HEK293T (cell line): ENCODE measurements around the gene HS6ST1.

ENCODE experiments used
- ELF4 ChIP-seq: fragments of 450-650 bp; IDR thresholded peaks from 2 replicates; pipeline ENCODE4 v1.6.1; 2017; ENCODE audit warnings: antibody characterized with exemption
- FOXK2 ChIP-seq: fragments of 450-650 bp; IDR thresholded peaks from 2 replicates; pipeline ENCODE4 v1.6.1; 2016; ENCODE audit warnings: mild to moderate bottlenecking

- TF ChIP-seq ELF4 (no peak), FOXK2 (no peak)
Observed at GRCh38 chr2:128288781-128289180, 29.9 kb downstream of the HS6ST1 start.
